ENCODE data around the gene CXCL17. TPM values are rescaled to one million over a fixed set of nuclear protein-coding genes. Genes with fewer than 3 reads are reported as not detected.
"Not testable (repeated sequence)": the region's sequence is repeated elsewhere in the genome, so short reads cannot be mapped to it uniquely, and the experiment has no call there.

Gene CXCL17
- total RNA-seq, 1 donor from 2014 or later: not detected

DNA sequence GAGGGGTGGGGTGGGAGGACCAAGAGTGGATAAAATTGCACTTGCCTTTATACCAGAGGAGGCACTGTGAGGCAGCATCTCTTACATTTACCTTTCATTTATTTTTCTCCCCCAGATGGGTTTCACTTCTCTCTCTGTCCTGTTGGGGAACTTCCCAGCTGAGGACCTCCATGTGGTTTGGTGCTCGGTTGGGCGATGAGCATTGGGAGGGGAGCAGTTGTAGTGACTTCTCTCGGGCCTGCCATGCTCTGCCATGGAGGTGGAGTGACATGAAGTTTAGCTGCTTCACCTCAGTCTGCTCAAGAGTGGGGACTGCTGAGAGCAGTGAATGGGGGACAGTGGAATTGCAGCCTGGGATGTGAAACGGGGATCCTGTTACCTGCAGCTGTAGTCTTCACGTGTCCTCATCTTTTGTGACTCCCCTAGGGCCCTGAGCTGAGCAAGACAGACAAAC, 23.1 kb upstream of the CXCL17 start:
- Histone ChIP-seq H3K4me3 (ENCODE audit: insufficient read depth, low read depth, low read length) (no peak overlapping the region), H3K79me2 (ENCODE audit: insufficient read depth, low read length) (no peaks in the 10 kb centered on the region), H3K27me3 (ENCODE audit: insufficient read depth, low read length) (no peaks in the 10 kb centered on the region), H4K20me1 (ENCODE audit: insufficient read depth, low read length) (no peaks in the 10 kb centered on the region), H3K9me3 (ENCODE audit: insufficient read depth, low read depth, low read length) (no peaks in the 10 kb centered on the region), H3K4me1 (ENCODE audit: insufficient read depth, low read length) (no peaks in the 10 kb centered on the region), H3K9ac (ENCODE audit: low read length) (no peak overlapping the region), H3K27ac (ENCODE audit: low read depth, low read length) (no peak overlapping the region), H3K36me3 (ENCODE audit: insufficient read depth, low read length) (no peaks in the 10 kb centered on the region), H2AFZ (ENCODE audit: low read depth, low read length) (no peak overlapping the region), H3K4me2 (ENCODE audit: low read length) (no peak overlapping the region)
- H3K9me3 Mint-ChIP-seq (ENCODE audit: unreplicated experiment): no peaks in the 10 kb centered on the region
- H3K4me1 Mint-ChIP-seq (ENCODE audit: low read depth, unreplicated experiment): peaks cover 9% of the 10 kb centered on the region
- no peak for DNase-seq (ENCODE audit: low read depth)
- H3K36me3 Mint-ChIP-seq (ENCODE audit: low read depth, unreplicated experiment): peaks cover 2% of the 10 kb centered on the region
- H3K27me3 Mint-ChIP-seq (ENCODE audit: low read depth, unreplicated experiment): peaks cover 11% of the 10 kb centered on the region
- FAIRE-seq: no peak
- no peak overlapping the region for H3K4me3 Mint-ChIP-seq (ENCODE audit: unreplicated experiment)
- TF ChIP-seq, protein P1, sequence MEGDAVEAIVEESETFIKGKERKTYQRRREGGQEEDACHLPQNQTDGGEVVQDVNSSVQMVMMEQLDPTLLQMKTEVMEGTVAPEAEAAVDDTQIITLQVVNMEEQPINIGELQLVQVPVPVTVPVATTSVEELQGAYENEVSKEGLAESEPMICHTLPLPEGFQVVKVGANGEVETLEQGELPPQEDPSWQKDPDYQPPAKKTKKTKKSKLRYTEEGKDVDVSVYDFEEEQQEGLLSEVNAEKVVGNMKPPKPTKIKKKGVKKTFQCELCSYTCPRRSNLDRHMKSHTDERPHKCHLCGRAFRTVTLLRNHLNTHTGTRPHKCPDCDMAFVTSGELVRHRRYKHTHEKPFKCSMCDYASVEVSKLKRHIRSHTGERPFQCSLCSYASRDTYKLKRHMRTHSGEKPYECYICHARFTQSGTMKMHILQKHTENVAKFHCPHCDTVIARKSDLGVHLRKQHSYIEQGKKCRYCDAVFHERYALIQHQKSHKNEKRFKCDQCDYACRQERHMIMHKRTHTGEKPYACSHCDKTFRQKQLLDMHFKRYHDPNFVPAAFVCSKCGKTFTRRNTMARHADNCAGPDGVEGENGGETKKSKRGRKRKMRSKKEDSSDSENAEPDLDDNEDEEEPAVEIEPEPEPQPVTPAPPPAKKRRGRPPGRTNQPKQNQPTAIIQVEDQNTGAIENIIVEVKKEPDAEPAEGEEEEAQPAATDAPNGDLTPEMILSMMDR (IDR thresholded peaks at IDR 0.05; ENCODE audit: insufficient read depth, low read depth, low read length): no peak
- no peak for TF ChIP-seq EZH2 (IDR thresholded peaks at IDR 0.05; ENCODE audit: insufficient read depth, low read length)
- no peak overlapping the region for H3K27ac Mint-ChIP-seq (ENCODE audit: unreplicated experiment)

DNA sequence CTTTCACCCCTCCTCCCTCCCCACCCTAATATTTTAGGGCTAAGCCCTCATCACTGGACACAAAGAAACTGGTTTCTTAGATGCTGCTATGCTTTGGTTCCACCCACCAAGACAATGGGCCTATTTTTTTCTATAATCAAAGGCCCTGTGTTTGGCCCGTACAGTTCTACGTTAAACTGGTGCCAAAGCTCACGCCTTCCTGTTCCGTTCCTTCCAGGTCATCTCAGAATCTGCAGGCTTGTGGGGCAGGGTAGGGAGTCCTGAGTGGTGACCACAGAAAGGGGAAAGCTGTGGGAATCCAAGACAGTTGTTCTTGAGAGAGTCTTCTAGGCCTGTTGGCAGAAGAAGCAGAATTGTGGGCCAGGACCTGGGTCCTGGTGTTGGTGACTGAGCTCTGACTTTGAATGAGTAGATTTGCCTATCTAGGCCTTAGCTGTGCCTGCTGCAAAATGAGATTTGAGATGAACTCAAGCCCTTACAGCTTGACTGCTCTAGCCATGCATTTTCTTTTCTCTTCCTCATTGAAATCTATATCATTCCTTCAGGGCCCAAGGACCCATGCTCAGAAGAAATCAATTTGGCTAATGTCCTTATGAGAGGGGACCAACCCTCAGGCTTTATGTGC, 19.1 kb upstream of the CXCL17 start:
- Mint-ChIP-seq H3K27ac (ENCODE audit: unreplicated experiment) (peak overlapping the region; percentile 34), H3K4me3 (ENCODE audit: unreplicated experiment) (no peak overlapping the region), H3K27me3 (ENCODE audit: low read depth, unreplicated experiment) (peaks cover 19% of the 10 kb centered on the region), H3K36me3 (ENCODE audit: low read depth, unreplicated experiment) (peaks cover 2% of the 10 kb centered on the region), H3K9me3 (ENCODE audit: unreplicated experiment) (no peaks in the 10 kb centered on the region), H3K4me1 (ENCODE audit: low read depth, unreplicated experiment) (no peaks in the 10 kb centered on the region)
- DNase-seq (ENCODE audit: low read depth) (no peak), FAIRE-seq (no peak)
- H4K20me1 ChIP-seq (ENCODE audit: insufficient read depth, low read length): no peaks in the 10 kb centered on the region
- no peak overlapping the region for H3K4me3 ChIP-seq (ENCODE audit: insufficient read depth, low read depth, low read length)
- H3K9ac ChIP-seq (ENCODE audit: low read length): no peak overlapping the region
- H3K27ac ChIP-seq (ENCODE audit: low read depth, low read length): no peak overlapping the region
- H3K4me1 ChIP-seq (ENCODE audit: insufficient read depth, low read length): no peaks in the 10 kb centered on the region
- no peak overlapping the region for H2AFZ ChIP-seq (ENCODE audit: low read depth, low read length)
- no peaks in the 10 kb centered on the region for H3K36me3 ChIP-seq (ENCODE audit: insufficient read depth, low read length)
- H3K9me3 ChIP-seq (ENCODE audit: insufficient read depth, low read depth, low read length): no peaks in the 10 kb centered on the region
- no peaks in the 10 kb centered on the region for H3K27me3 ChIP-seq (ENCODE audit: insufficient read depth, low read length)
- TF ChIP-seq, protein P1 (IDR thresholded peaks at IDR 0.05; ENCODE audit: insufficient read depth, low read depth, low read length): no peak
- no peak for TF ChIP-seq EZH2 (IDR thresholded peaks at IDR 0.05; ENCODE audit: insufficient read depth, low read length)
- no peaks in the 10 kb centered on the region for H3K79me2 ChIP-seq (ENCODE audit: insufficient read depth, low read length)
- no peak overlapping the region for H3K4me2 ChIP-seq (ENCODE audit: low read length)

DNA sequence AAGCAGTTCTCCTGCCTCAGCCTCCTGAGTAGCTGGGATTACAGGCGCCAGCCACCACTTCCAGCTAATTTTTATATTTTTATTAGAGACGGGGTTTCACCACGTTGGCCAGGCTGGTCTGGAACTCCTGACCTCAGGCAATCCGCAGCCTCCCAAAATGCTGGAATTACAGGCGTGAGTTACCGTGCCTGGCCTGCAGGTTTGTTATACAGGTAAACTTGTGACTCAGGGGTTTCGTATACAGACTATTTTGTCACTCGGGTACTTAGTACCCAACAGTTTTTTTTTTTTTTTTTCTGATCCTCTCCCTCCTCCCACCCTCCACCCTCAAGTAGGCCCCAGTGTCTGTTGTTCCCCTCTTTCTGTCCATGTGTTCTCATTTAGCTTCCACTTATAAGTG, 18.5 kb upstream of the CXCL17 start:
- not testable (repeated sequence) for H3K79me2 ChIP-seq (ENCODE audit: insufficient read depth, low read length); H3K27ac ChIP-seq (ENCODE audit: low read depth, low read length)

More for the DNA sequence above, 18.5 kb upstream of the CXCL17 start:
- DNase-seq (ENCODE audit: low read depth); H3K27ac Mint-ChIP-seq (ENCODE audit: unreplicated experiment); H3K27me3 ChIP-seq (ENCODE audit: insufficient read depth, low read length); H3K4me1 Mint-ChIP-seq (ENCODE audit: low read depth, unreplicated experiment); H3K36me3 Mint-ChIP-seq (ENCODE audit: low read depth, unreplicated experiment); H4K20me1 ChIP-seq (ENCODE audit: insufficient read depth, low read length); H3K9ac ChIP-seq (ENCODE audit: low read length); H3K4me3 Mint-ChIP-seq (ENCODE audit: unreplicated experiment); H3K36me3 ChIP-seq (ENCODE audit: insufficient read depth, low read length); H3K4me3 ChIP-seq (ENCODE audit: insufficient read depth, low read depth, low read length); FAIRE-seq; H2AFZ ChIP-seq (ENCODE audit: low read depth, low read length); H3K9me3 Mint-ChIP-seq (ENCODE audit: unreplicated experiment); H3K4me1 ChIP-seq (ENCODE audit: insufficient read depth, low read length); H3K9me3 ChIP-seq (ENCODE audit: insufficient read depth, low read depth, low read length); H3K4me2 ChIP-seq (ENCODE audit: low read length): not testable (repeated sequence)
- peaks cover 21% of the 10 kb centered on the region for H3K27me3 Mint-ChIP-seq (ENCODE audit: low read depth, unreplicated experiment)
